CD4-positive, alpha-beta T cell (primary cell): Measurements from ENCODE around the gene NEUROD1. TPM values are rescaled to one million over a fixed set of nuclear protein-coding genes. Genes with fewer than 3 reads are reported as not detected.

Source experiments
- ATAC-seq: fragments of 200-7000 bp; cut with Tn5 transposase; one replicate; pipeline ENCODE4 v1.10.0; 2022; ENCODE audit warnings: mild to moderate bottlenecking; ENCODE audit not compliant: poor library complexity
- CTCF ChIA-PET: fragments of 350-600 bp; sonication (Branson Sonifier 250); formaldehyde crosslinking; loops from one replicate; lab custom pipeline; 2021; ENCODE audit warnings: antibody characterized with exemption, inconsistent platforms; lab: Charles Lee
- POLR2A ChIA-PET: fragments of 350-600 bp; sonication (Branson Sonifier 250); formaldehyde crosslinking; loops from one replicate; lab custom pipeline; 2021; ENCODE audit warnings: antibody characterized with exemption, inconsistent platforms; lab: Charles Lee
- DNase-seq, 14 experiments: peaks; one replicate each; pipeline ENCODE4 v3.0.0-alpha.2; 2013 to 2020; ENCODE audit warnings: mixed read lengths in 2 of 14
- H3K27ac ChIP-seq, 2 donors: one replicate each; pipeline versions ENCODE4 v1.5.1 to v1.7.0; 2013; ENCODE audit warnings: low read length in 2 of 2, low read depth in 1 of 2, mild to moderate bottlenecking in 1 of 2
- H3K27me3 ChIP-seq, 2 experiments: 1 replicate in 1 of 2; 2 replicates in 1 of 2; pipeline versions ENCODE4 v1.6.1 to v1.7.0; 2013; ENCODE audit warnings: low read length in 2 of 2, control low read depth in 1 of 2, mild to moderate bottlenecking in 1 of 2, moderate library complexity in 1 of 2; ENCODE audit not compliant: insufficient read depth in 2 of 2, control insufficient read depth in 1 of 2
- H3K36me3 ChIP-seq: one replicate; pipeline ENCODE4 v1.6.1; 2013; ENCODE audit warnings: low read length, control low read depth; ENCODE audit not compliant: insufficient read depth
- H3K4me1 ChIP-seq: one replicate; pipeline ENCODE4 v1.6.1; 2013; ENCODE audit warnings: low read length, control low read depth; ENCODE audit not compliant: insufficient read depth
- H3K4me3 ChIP-seq: one replicate; pipeline ENCODE4 v1.5.1; 2013; ENCODE audit warnings: mild to moderate bottlenecking, low read length, moderate library complexity
- H3K9me3 ChIP-seq, 2 experiments: 1 replicate in 1 of 2; 2 replicates in 1 of 2; pipeline versions ENCODE4 v1.6.1 to v1.7.0; 2013; ENCODE audit warnings: low read length in 2 of 2, mild to moderate bottlenecking in 2 of 2, control low read depth in 1 of 2, moderate library complexity in 1 of 2; ENCODE audit not compliant: control insufficient read depth in 1 of 2, insufficient read depth in 1 of 2
- H3K27ac Mint-ChIP-seq: one replicate; pipeline ENCODE4 v1.8.0; 2020; ENCODE audit warnings: mixed read lengths
- H3K27me3 Mint-ChIP-seq: one replicate; pipeline ENCODE4 v1.8.0; 2021; ENCODE audit warnings: mixed read lengths
- H3K36me3 Mint-ChIP-seq: one replicate; pipeline ENCODE4 v1.8.0; 2021; ENCODE audit warnings: low read depth, mixed read lengths
- H3K4me1 Mint-ChIP-seq: one replicate; pipeline ENCODE4 v1.8.0; 2021; ENCODE audit warnings: low read depth, mixed read lengths
- H3K4me3 Mint-ChIP-seq: one replicate; pipeline ENCODE4 v1.8.0; 2020; ENCODE audit warnings: mild to moderate bottlenecking, mixed read lengths
- H3K9me3 Mint-ChIP-seq: one replicate; pipeline ENCODE4 v1.8.0; 2020; ENCODE audit warnings: mixed read lengths
- intact Hi-C, 2 experiments: fragments of 100-400 bp; cut with DNase I in 1 of 2; cut with micrococcal nuclease in 1 of 2; formaldehyde crosslinking; loops; one replicate each; pipeline versions ENCODE4 v1.15.1 to v1.9.0; 2023 to 2025; cut with DNase I, micrococcal nuclease
- total RNA-seq, 174 experiments: library from RNA in 2 of 174; stranded (reverse) in 2 of 174; gene quantifications; one replicate each; pipeline ENCODE4 v1.2.3 and lab custom pipeline; 2021 to 2026
- TF ChIP-seq, protein P1 (sequence below): fragments of 200-600 bp; IDR thresholded peaks from one replicate; pipeline ENCODE4 v1.8.0; 2022; ENCODE audit warnings: antibody characterized with exemption, mild to moderate bottlenecking

NEUROD1 gene
- total RNA-seq, 2 experiments from 2014 or later, result not detected

DNA sequence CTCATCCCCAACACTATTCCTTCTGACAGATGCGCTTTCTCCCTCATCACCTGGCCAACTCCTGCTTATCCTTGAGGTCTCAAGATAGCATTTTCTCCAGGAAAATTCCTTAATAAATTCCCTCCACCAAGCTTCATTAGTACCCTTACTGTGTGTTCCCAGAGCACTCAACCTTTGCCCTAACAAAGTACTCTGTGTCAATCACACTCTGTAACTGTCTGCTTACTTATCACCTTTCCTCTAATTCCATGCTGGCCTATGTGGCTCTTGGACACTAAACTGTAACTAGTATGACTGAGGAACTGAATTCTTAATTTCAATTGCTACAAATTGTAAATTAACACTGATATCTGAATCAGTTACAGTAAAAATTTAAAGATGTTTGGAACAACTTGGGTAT, 17.9 kb upstream of the NEUROD1 start:
- peaks cover 5% of the 10 kb centered on the region for H3K27me3 Mint-ChIP-seq
- H3K9me3 ChIP-seq, result peaks cover 0 to 2% of the 10 kb centered on the region in 2 experiments
- peaks cover 0 to 13% of the 10 kb centered on the region in 2 experiments for H3K27me3 ChIP-seq
- ChIA-PET CTCF (no interaction called here), POLR2A (no interaction called here)
- intact Hi-C loops, result no loop called here
- DNase-seq (no peak), ATAC-seq (no peak)
- TF ChIP-seq, protein P1, sequence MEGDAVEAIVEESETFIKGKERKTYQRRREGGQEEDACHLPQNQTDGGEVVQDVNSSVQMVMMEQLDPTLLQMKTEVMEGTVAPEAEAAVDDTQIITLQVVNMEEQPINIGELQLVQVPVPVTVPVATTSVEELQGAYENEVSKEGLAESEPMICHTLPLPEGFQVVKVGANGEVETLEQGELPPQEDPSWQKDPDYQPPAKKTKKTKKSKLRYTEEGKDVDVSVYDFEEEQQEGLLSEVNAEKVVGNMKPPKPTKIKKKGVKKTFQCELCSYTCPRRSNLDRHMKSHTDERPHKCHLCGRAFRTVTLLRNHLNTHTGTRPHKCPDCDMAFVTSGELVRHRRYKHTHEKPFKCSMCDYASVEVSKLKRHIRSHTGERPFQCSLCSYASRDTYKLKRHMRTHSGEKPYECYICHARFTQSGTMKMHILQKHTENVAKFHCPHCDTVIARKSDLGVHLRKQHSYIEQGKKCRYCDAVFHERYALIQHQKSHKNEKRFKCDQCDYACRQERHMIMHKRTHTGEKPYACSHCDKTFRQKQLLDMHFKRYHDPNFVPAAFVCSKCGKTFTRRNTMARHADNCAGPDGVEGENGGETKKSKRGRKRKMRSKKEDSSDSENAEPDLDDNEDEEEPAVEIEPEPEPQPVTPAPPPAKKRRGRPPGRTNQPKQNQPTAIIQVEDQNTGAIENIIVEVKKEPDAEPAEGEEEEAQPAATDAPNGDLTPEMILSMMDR, result no peak
- H3K27ac Mint-ChIP-seq, result no peak overlapping the region
- H3K27ac ChIP-seq, result no peak overlapping the region
- H3K4me1 ChIP-seq, result no peaks in the 10 kb centered on the region
- H3K4me3 Mint-ChIP-seq, result no peak overlapping the region
- H3K4me3 ChIP-seq, result no peak overlapping the region
- no peaks in the 10 kb centered on the region for H3K4me1 Mint-ChIP-seq
- H3K36me3 ChIP-seq, result no peaks in the 10 kb centered on the region
- peaks cover 4% of the 10 kb centered on the region for H3K9me3 Mint-ChIP-seq
- no peaks in the 10 kb centered on the region for H3K36me3 Mint-ChIP-seq

DNA sequence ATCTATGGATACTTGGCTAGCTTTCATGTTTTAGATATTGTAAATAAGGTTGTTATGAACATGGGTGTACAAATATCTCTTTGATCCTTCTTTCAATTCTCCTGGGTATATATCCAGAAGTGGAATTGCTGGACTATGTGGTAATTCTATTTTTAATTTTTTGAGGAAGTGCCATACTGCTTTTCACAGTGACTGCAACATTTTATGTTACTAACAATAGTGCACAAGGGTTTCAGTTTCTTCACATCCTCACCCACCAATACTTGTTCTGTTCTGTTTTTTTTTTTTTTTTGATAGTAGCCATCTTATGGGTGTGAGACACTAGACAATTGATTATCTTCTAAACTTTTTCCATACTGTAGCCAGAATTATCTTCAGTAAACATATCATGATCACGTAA, 17.3 kb upstream of the NEUROD1 start:
- ATAC-seq, result no peak
- H3K4me3 Mint-ChIP-seq, result no peak overlapping the region
- DNase-seq, result no peak
- Histone ChIP-seq H3K36me3 (no peaks in the 10 kb centered on the region), H3K9me3 (no peaks in the 10 kb centered on the region), H3K27me3 (peaks cover 0 to 13% of the 10 kb centered on the region in 2 experiments), H3K27ac (no peak overlapping the region), H3K4me3 (no peak overlapping the region), H3K4me1 (no peaks in the 10 kb centered on the region)
- H3K36me3 Mint-ChIP-seq, result no peaks in the 10 kb centered on the region
- intact Hi-C loops, result no loop called here
- H3K4me1 Mint-ChIP-seq, result no peaks in the 10 kb centered on the region
- H3K27ac Mint-ChIP-seq, result no peak overlapping the region
- H3K9me3 Mint-ChIP-seq, result peaks cover 1% of the 10 kb centered on the region
- POLR2A ChIA-PET, result no interaction called here
- CTCF ChIA-PET, result no interaction called here
- TF ChIP-seq, protein P1, result no peak
- H3K27me3 Mint-ChIP-seq, result peaks cover 5% of the 10 kb centered on the region

DNA sequence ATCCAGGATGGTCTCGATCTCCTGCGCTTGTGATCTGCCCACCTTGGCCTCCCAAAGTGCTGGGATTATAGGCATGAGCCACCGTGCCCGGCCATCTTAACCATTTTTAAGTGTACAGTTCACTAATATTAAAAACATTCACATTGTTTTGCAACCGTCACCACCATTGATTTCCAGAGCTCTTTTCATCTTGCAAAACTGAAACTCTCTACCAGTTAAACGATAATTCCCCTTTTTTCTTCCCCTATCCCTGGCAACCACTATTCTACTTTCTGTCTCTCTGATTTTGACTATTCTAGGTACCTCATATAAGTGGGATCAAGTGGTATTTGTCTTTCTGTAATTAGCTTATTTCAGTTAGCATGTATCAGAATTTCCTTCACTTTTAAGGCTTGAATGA, 16.8 kb upstream of the NEUROD1 start:
- no peaks in the 10 kb centered on the region for H3K4me1 ChIP-seq
- TF ChIP-seq, protein P1, result no peak
- Mint-ChIP-seq H3K27me3 (peaks cover 5% of the 10 kb centered on the region), H3K27ac (no peak overlapping the region), H3K4me3 (no peak overlapping the region), H3K9me3 (no peaks in the 10 kb centered on the region), H3K36me3 (no peaks in the 10 kb centered on the region), H3K4me1 (no peaks in the 10 kb centered on the region)
- DNase-seq, result no peak
- no peaks in the 10 kb centered on the region for H3K9me3 ChIP-seq
- H3K4me3 ChIP-seq, result no peak overlapping the region
- CTCF ChIA-PET, result interaction anchor here (0.9 kb wide), 1 partner anchor 18 kb away, joined by 3 read pairs; no protein-coding TSS in a partner anchor
- intact Hi-C loops, result no loop called here
- H3K27me3 ChIP-seq, result peaks cover 0 to 13% of the 10 kb centered on the region in 2 experiments
- no peaks in the 10 kb centered on the region for H3K36me3 ChIP-seq
- no peak overlapping the region for H3K27ac ChIP-seq
- no peak for ATAC-seq
- POLR2A ChIA-PET, result no interaction called here
